K562 (cell line): Measurements from ENCODE around the gene IL27RA. TPM values are rescaled to one million over a fixed set of nuclear protein-coding genes. Genes with fewer than 3 reads are reported as not detected.

ENCODE experiments used
- CBX5 ChIP-seq: IDR thresholded peaks from 2 replicates; pipeline ENCODE4 v1.6.1; 2014; ENCODE audit warnings: low read depth, borderline replicate concordance
- MYBL2 ChIP-seq, 2 experiments: fragments of 450-650 bp in 1 of 2; sonication (generic) in 1 of 2; formaldehyde crosslinking in 1 of 2; IDR thresholded peaks; 2 replicates each; pipeline versions ENCODE4 v1.6.1 to v1.8.1; 2017 to 2022; ENCODE audit warnings: borderline replicate concordance in 1 of 2, inconsistent platforms in 1 of 2, low read depth in 1 of 2, mild to moderate bottlenecking in 1 of 2, missing genetic modification reagents in 1 of 2, moderate library complexity in 1 of 2
- NFIC ChIP-seq: fragments of 450-650 bp; IDR thresholded peaks from 2 replicates; pipeline ENCODE4 v1.6.1; 2017; ENCODE audit warnings: mild to moderate bottlenecking, inconsistent platforms
- NR2F6 ChIP-seq: fragments of 450-650 bp; formaldehyde crosslinking; IDR thresholded peaks from 2 replicates; pipeline ENCODE4 v1.4.0; 2020; ENCODE audit warnings: mild to moderate bottlenecking
- NUFIP1 ChIP-seq: fragments of 450-650 bp; IDR thresholded peaks from 2 replicates; pipeline ENCODE4 v1.6.1; 2018; ENCODE audit not compliant: partially characterized antibody
- RBM25 ChIP-seq: fragments of 200-400 bp; formaldehyde crosslinking; IDR thresholded peaks from 2 replicates; pipeline ENCODE4 v1.6.1; 2018; ENCODE audit warnings: low read length, low read depth, moderate library complexity; ENCODE audit not compliant: severe bottlenecking
- RHOXF2B ChIP-seq: fragments of 250-450 bp; sonication (Bioruptor Pico); conservative IDR thresholded peaks from 2 replicates; pipeline ENCODE4 v1.5.1; 2021
- TEAD4 ChIP-seq, 2 experiments: sonication (generic) in 1 of 2; formaldehyde crosslinking in 1 of 2; IDR thresholded peaks; 2 replicates each; pipeline versions ENCODE4 v1.6.1 to v1.8.0; 2012 to 2022; ENCODE audit warnings: borderline replicate concordance in 1 of 2, inconsistent platforms in 1 of 2, low read length in 1 of 2, mild to moderate bottlenecking in 1 of 2, missing genetic modification reagents in 1 of 2
- U2AF2 ChIP-seq: fragments of 200-400 bp; formaldehyde crosslinking; optimal IDR thresholded peaks from 2 replicates; pipeline ENCODE3; 2017; ENCODE audit warnings: low read depth, mild to moderate bottlenecking, low read length
- ZBTB5 ChIP-seq: fragments of 450-650 bp; IDR thresholded peaks from 2 replicates; pipeline ENCODE4 v1.6.1; 2017; ENCODE audit warnings: antibody characterized with exemption
- ZMIZ1 ChIP-seq, 2 experiments: fragments of 150-350 bp in 1 of 2; IDR thresholded peaks; 2 replicates each; pipeline ENCODE4 v1.6.1; 2012 to 2016; ENCODE audit warnings: low read depth in 2 of 2, low read length in 2 of 2, mild to moderate bottlenecking in 1 of 2, moderate library complexity in 1 of 2
- ZNF311 ChIP-seq: fragments of 250-450 bp; sonication (Bioruptor Pico); IDR thresholded peaks from 2 replicates; pipeline ENCODE4 v1.4.0; 2020; ENCODE audit warnings: mild to moderate bottlenecking, moderate library complexity
- ZNF354B ChIP-seq: fragments of 250-450 bp; sonication (Bioruptor Pico); IDR thresholded peaks from 2 replicates; pipeline ENCODE4 v1.4.0; 2020
- ZNF695 ChIP-seq: fragments of 450-650 bp; formaldehyde crosslinking; IDR thresholded peaks from 2 replicates; pipeline ENCODE4 v1.4.0; 2020; ENCODE audit warnings: mild to moderate bottlenecking, moderate library complexity
- polyA plus RNA-seq, 8 experiments: library from polyadenylated mRNA; depleted of rRNA in 4 of 8; stranded (reverse) in 5 of 8; unstranded in 3 of 8; fragments of >200 nt; fragmentation: Nextera tagmentation in 2 of 8; fragmentation: Illumina TruSeq in 1 of 8; extraction: Ambion mirVana in 2 of 8; extraction: Trizol in 1 of 8; gene quantifications; 2 replicates each; pipeline versions ENCODE4 v1.2.1 to v1.2.3, GENCODE V29; 2011 to 2014; ENCODE audit warnings: inconsistent platforms in 1 of 8, missing spikeins in 1 of 8
- total RNA-seq, 7 experiments: library from RNA; depleted of rRNA in 6 of 7; stranded (reverse); fragments of >200 nt in 6 of 7; fragmentation: Illumina TruSeq in 2 of 7; extraction: Trizol in 2 of 7; gene quantifications; 2 replicates each; pipeline versions ENCODE4 v1.2.1 to v1.2.3, GENCODE V29; 2011 to 2021; ENCODE audit warnings: low replicate concordance in 1 of 7
- TF ChIP-seq, protein P1 (sequence below): IDR thresholded peaks from 2 replicates; pipeline ENCODE4 v1.6.1; 2012; ENCODE audit warnings: low read depth, low read length, improper control_type of control experiment, borderline replicate concordance
- TF ChIP-seq, protein P2 (sequence below): fragments of 250-450 bp; sonication (Bioruptor Pico); IDR thresholded peaks from 2 replicates; pipeline ENCODE4 v1.5.0; 2021; ENCODE audit warnings: mild to moderate bottlenecking, moderate library complexity

The IL27RA gene
- total and polyA plus RNA-seq, 9 of the 15 experiments (the other 6 are each of a cell fraction or from before 2014, with no cell fraction given): 1.9 to 15.9 (median 12.0) TPM

DNA sequence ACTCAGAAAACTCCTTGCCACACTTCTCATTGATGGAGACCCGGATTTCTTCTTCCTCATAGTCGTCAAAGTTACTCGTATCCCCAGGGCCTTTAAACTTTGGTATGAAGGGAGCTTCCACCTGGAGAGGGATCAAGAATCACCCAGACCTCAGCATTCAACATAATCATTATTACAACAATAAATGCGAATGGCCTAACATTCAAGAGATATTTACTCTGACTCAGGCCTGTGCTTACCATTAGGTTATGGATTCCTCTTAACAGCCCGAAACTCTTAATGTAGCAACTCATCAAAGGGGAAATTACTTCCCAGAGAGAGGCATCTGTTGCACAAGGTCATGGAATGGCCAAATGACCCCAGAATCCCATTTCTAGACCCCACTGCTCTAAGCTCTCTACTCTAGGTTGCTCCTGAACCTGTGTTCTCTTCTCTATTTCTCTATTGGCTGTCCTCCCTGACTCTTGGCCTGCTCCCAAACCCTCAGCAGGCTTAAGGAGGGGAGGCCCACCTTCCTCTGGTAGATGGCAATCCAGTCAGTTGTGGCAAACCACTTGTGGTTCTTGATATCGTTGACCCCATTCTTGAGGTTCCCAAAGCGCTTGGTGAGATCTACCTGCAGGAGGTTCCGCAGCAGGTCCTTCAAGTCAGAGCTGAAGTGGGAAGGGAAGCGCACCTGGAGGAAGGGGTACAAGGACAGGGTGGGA is 61.7 kb downstream of the IL27RA start (continued):
- TF ChIP-seq ZNF311: no peak
- no peak for TF ChIP-seq ZBTB5
- TF ChIP-seq NUFIP1: no peak
- TF ChIP-seq ZNF354B (CRISPR knock-in tag): peak; percentile 100
- TF ChIP-seq, protein P1, sequence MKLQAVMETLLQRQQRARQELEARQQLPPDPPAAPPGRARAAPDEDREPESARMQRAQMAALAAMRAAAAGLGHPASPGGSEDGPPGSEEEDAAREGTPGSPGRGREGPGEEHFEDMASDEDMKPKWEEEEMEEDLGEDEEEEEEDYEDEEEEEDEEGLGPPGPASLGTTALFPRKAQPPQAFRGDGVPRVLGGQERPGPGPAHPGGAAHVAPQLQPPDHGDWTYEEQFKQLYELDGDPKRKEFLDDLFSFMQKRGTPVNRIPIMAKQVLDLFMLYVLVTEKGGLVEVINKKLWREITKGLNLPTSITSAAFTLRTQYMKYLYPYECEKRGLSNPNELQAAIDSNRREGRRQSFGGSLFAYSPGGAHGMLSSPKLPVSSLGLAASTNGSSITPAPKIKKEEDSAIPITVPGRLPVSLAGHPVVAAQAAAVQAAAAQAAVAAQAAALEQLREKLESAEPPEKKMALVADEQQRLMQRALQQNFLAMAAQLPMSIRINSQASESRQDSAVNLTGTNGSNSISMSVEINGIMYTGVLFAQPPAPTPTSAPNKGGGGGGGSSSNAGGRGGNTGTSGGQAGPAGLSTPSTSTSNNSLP: no peak
- no peak for TF ChIP-seq MYBL2 (IDR thresholded peaks at IDR 0.05; ENCODE audit: low read depth)
- no peak for TF ChIP-seq MYBL2 (CRISPR knock-in tag; IDR thresholded peaks at IDR 0.05; ENCODE audit: borderline replicate concordance)
- TF ChIP-seq ZMIZ1 (IDR thresholded peaks at IDR 0.05; ENCODE audit: low read depth in 2 of 2, low read length in 2 of 2): no peak
- TF ChIP-seq RHOXF2B (CRISPR knock-in tag): no peak
- TF ChIP-seq NFIC: no peak
- TF ChIP-seq, protein P2, sequence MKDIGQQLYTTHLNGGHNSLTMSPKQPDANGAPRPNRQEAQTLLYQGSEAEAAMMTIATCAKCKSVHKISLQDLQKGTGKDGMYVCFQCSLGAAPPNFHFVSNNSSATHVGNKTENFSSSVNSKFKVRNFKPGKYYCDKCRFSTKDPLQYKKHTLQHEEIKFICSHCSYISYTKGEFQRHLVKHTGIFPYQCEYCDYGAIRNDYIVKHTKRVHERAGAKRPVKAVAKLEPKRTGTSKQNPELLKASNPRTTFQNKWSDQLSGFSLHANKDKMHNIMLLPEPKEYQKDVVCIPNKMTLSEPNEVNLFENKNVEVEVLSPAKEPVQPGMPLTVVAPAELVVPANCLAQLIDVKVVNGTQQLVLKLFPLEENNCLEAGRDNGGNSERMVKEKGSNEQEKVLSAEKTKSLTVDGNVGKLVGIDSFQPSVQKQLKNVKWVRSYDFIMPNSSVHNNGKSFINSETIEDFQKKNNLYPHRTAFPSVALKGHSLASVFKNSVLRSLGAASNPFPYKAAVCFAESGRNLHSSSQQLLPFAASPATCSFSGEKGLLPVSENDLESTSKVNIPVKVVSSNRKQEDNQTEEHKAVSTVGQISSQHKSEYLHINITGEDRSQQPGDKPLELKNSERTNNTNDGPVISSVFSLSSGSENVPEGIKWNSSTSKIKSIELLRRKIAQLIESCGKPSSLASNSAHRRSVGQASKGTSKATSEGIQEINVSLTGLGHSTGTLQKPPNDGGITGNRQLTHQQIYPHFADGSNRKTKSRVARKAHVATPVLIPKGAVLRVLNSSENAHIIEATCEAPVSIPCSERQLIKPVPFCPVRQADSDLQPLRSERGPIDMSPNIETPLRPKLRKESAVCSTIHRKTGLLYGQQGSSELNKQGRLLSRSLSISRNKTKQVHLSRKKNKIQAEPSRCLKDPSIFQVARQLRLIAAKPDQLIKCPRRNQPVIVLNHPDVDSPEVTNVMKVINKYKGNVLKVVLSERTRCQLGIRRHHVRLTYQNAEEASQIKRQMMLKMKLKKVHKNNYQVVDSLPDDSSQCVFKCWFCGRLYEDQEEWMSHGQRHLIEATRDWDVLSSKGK (CRISPR knock-in tag): no peak
- TF ChIP-seq ZNF695 (CRISPR knock-in tag): no peak
- no peak for TF ChIP-seq U2AF2
- TF ChIP-seq CBX5: peak; percentile 86
- no peak for TF ChIP-seq NR2F6 (CRISPR knock-in tag)
- TF ChIP-seq RBM25: peak; percentile 92
- no peak for TF ChIP-seq TEAD4 (IDR thresholded peaks at IDR 0.05; ENCODE audit: low read length)
- TF ChIP-seq TEAD4 (CRISPR knock-in tag; IDR thresholded peaks at IDR 0.05; ENCODE audit: borderline replicate concordance): no peak
